MM.1S (cell line): Measurements from ENCODE around the gene C9.

Experiments
- DNase-seq: peaks from one replicate; pipeline ENCODE4 v3.0.0-alpha.2; 2015
- H2AFZ ChIP-seq: fragments of 300-600 bp; sonication (generic); 2 replicates; pipeline ENCODE4 v1.6.0; 2016; ENCODE audit warnings: antibody characterized with exemption, low read length
- H3F3A ChIP-seq: fragments of 300-600 bp; sonication (generic); 2 replicates; pipeline ENCODE4 v1.6.1; 2016; ENCODE audit warnings: mild to moderate bottlenecking, antibody characterized with exemption, low read length, moderate library complexity, mixed read lengths; ENCODE audit not compliant: insufficient read depth
- H3K27ac ChIP-seq: fragments of 300-600 bp; sonication (generic); 2 replicates; pipeline ENCODE4 v1.5.1; 2016; ENCODE audit warnings: mild to moderate bottlenecking, low read length
- H3K27me3 ChIP-seq: fragments of 300-600 bp; sonication (generic); replicated peaks from 2 replicates; pipeline ENCODE4 v1.6.0; 2016; ENCODE audit warnings: low read length; ENCODE audit not compliant: insufficient read depth
- H3K36me3 ChIP-seq: fragments of 300-600 bp; sonication (generic); replicated peaks from 2 replicates; pipeline ENCODE4 v1.6.1; 2016; ENCODE audit warnings: mild to moderate bottlenecking, low read length, mixed read lengths; ENCODE audit not compliant: insufficient read depth
- H3K4me1 ChIP-seq: fragments of 300-600 bp; sonication (generic); 2 replicates; pipeline ENCODE4 v1.6.1; 2016; ENCODE audit warnings: low read length, mixed read lengths
- H3K4me2 ChIP-seq: fragments of 300-600 bp; sonication (generic); 2 replicates; pipeline ENCODE4 v1.6.0; 2016; ENCODE audit warnings: low read depth, low read length
- H3K4me3 ChIP-seq: fragments of 300-600 bp; sonication (generic); 2 replicates; pipeline ENCODE4 v1.5.1; 2016; ENCODE audit warnings: low read length, mixed read lengths
- H3K79me2 ChIP-seq: fragments of 300-600 bp; sonication (generic); 2 replicates; pipeline ENCODE4 v1.6.1; 2016; ENCODE audit warnings: mixed run types, low read length, mixed read lengths
- H3K9ac ChIP-seq: fragments of 300-600 bp; sonication (generic); 2 replicates; pipeline ENCODE4 v1.6.1; 2016; ENCODE audit warnings: low read length, mixed read lengths
- H3K9me2 ChIP-seq: fragments of 300-600 bp; sonication (generic); replicated peaks from 2 replicates; pipeline ENCODE4 v1.6.1; 2016; ENCODE audit warnings: mild to moderate bottlenecking, low read length, mixed read lengths; ENCODE audit not compliant: insufficient read depth
- H3K9me3 ChIP-seq: fragments of 300-600 bp; sonication (generic); replicated peaks from 2 replicates; pipeline ENCODE4 v1.6.1; 2016; ENCODE audit warnings: mild to moderate bottlenecking, low read length, mixed read lengths; ENCODE audit not compliant: insufficient read depth
- H4K20me1 ChIP-seq: fragments of 300-600 bp; sonication (generic); 2 replicates; pipeline ENCODE4 v1.6.1; 2016; ENCODE audit warnings: mild to moderate bottlenecking, low read length, moderate library complexity, mixed read lengths; ENCODE audit not compliant: insufficient read depth
- EZH2 ChIP-seq: fragments of 300-600 bp; sonication (generic); optimal IDR thresholded peaks from 2 replicates; pipeline ENCODE3; 2017; ENCODE audit warnings: low read depth, mild to moderate bottlenecking, antibody characterized with exemption, low read length, mixed read lengths
- EZH2phosphoT487 ChIP-seq: fragments of 300-600 bp; sonication (generic); IDR thresholded peaks from 2 replicates; pipeline ENCODE4 v1.6.1; 2018; ENCODE audit warnings: antibody characterized with exemption, low read length
- TF ChIP-seq, protein P1 (sequence below): fragments of 300-600 bp; sonication (generic); IDR thresholded peaks from 2 replicates; pipeline ENCODE4 v1.5.1; 2016; ENCODE audit warnings: antibody characterized with exemption, low read length, mixed read lengths

Gene C9

DNA sequence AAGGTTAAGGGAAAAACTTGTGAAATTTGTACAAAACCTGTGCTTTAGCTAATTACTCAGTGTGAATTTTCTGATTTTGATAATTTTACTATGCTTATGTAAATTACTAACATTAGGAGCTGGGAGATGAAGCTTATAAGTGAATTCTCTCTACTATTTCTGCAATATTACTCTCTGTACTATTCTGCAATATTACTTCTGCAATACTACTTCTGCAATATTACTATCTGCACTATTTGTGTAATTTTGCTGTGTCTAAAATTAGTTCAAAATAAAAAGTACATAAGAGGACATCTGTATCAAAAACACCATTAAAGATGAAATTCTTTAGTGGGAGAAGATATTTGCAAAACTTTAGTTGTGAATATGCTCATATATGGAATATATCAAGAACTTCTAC is 62.9 kb downstream of the C9 start:
- H3F3A ChIP-seq = no peaks in the 10 kb centered on the region
- no peaks in the 10 kb centered on the region for H3K27me3 ChIP-seq
- no peaks in the 10 kb centered on the region for H3K36me3 ChIP-seq
- no peak overlapping the region for H3K27ac ChIP-seq
- no peak overlapping the region for H3K9ac ChIP-seq
- no peaks in the 10 kb centered on the region for H4K20me1 ChIP-seq
- H2AFZ ChIP-seq = no peak overlapping the region
- H3K9me3 ChIP-seq = no peaks in the 10 kb centered on the region
- H3K4me2 ChIP-seq = no peak overlapping the region
- TF ChIP-seq, protein P1, sequence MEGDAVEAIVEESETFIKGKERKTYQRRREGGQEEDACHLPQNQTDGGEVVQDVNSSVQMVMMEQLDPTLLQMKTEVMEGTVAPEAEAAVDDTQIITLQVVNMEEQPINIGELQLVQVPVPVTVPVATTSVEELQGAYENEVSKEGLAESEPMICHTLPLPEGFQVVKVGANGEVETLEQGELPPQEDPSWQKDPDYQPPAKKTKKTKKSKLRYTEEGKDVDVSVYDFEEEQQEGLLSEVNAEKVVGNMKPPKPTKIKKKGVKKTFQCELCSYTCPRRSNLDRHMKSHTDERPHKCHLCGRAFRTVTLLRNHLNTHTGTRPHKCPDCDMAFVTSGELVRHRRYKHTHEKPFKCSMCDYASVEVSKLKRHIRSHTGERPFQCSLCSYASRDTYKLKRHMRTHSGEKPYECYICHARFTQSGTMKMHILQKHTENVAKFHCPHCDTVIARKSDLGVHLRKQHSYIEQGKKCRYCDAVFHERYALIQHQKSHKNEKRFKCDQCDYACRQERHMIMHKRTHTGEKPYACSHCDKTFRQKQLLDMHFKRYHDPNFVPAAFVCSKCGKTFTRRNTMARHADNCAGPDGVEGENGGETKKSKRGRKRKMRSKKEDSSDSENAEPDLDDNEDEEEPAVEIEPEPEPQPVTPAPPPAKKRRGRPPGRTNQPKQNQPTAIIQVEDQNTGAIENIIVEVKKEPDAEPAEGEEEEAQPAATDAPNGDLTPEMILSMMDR = no peak
- TF ChIP-seq EZH2 (no peak), EZH2phosphoT487 (no peak)
- H3K9me2 ChIP-seq = no peaks in the 10 kb centered on the region
- peaks cover 8% of the 10 kb centered on the region; the same call in 1 of the 2 replicates for H3K4me1 ChIP-seq
- H3K4me3 ChIP-seq = no peak overlapping the region
- no peak for DNase-seq
- no peaks in the 10 kb centered on the region for H3K79me2 ChIP-seq

DNA sequence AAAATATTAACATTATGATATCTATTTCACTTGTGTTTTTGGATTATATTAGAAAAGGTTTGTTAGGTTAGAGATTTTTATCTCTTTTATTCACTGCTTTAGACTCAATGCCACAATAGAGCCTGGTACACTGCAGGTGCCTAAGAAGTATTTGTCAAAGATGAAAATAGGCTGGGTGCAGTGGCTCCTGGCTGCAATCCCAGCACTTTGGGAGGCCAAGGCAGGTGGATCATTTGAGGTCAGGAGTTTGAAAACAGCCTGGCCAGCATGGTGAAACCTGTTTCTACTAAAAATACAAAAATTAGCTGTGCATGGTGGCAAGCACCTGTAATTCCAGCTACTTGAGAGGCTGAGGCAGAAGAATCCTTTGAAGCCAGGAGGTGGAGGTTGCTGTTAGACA is 64.3 kb downstream of the C9 start:
- no peaks in the 10 kb centered on the region for H3K9me3 ChIP-seq
- no peaks in the 10 kb centered on the region for H3K36me3 ChIP-seq
- H3K9ac ChIP-seq = no peak overlapping the region
- H4K20me1 ChIP-seq = no peaks in the 10 kb centered on the region
- H3K27ac ChIP-seq = no peak overlapping the region
- no peaks in the 10 kb centered on the region for H3K27me3 ChIP-seq
- no peak for DNase-seq
- H3K79me2 ChIP-seq = no peaks in the 10 kb centered on the region
- no peaks in the 10 kb centered on the region for H3F3A ChIP-seq
- H3K4me3 ChIP-seq = no peak overlapping the region
- H3K4me2 ChIP-seq = no peak overlapping the region
- no peak overlapping the region for H2AFZ ChIP-seq
- H3K4me1 ChIP-seq = peaks cover 8% of the 10 kb centered on the region; the same call in 1 of the 2 replicates
- TF ChIP-seq EZH2 (no peak), EZH2phosphoT487 (no peak)
- TF ChIP-seq, protein P1 = no peak
- H3K9me2 ChIP-seq = no peaks in the 10 kb centered on the region

GRCh38 chr5:39294736-39295135 is 69.6 kb downstream of the C9 start:
- Histone ChIP-seq H3K79me2 (no peaks in the 10 kb centered on the region), H3K27me3 (no peaks in the 10 kb centered on the region), H3K9me3 (no peaks in the 10 kb centered on the region), H3K4me3 (no peak overlapping the region), H3K4me2 (no peak overlapping the region), H3K4me1 (no peaks in the 10 kb centered on the region), H3K9me2 (no peaks in the 10 kb centered on the region), H3K27ac (no peak overlapping the region), H3K36me3 (no peaks in the 10 kb centered on the region), H2AFZ (no peak overlapping the region), H3F3A (no peaks in the 10 kb centered on the region), H3K9ac (no peak overlapping the region), H4K20me1 (no peaks in the 10 kb centered on the region)
- no peak for DNase-seq
- TF ChIP-seq EZH2 = no peak
- no peak for TF ChIP-seq EZH2phosphoT487
- TF ChIP-seq, protein P1 = no peak
